Measurements from ENCODE around the gene PIGU.
"Not testable (repeated sequence)": the region's sequence is repeated elsewhere in the genome, so short reads cannot be mapped to it uniquely, and the experiment has no call there.

Gene PIGU

DNA sequence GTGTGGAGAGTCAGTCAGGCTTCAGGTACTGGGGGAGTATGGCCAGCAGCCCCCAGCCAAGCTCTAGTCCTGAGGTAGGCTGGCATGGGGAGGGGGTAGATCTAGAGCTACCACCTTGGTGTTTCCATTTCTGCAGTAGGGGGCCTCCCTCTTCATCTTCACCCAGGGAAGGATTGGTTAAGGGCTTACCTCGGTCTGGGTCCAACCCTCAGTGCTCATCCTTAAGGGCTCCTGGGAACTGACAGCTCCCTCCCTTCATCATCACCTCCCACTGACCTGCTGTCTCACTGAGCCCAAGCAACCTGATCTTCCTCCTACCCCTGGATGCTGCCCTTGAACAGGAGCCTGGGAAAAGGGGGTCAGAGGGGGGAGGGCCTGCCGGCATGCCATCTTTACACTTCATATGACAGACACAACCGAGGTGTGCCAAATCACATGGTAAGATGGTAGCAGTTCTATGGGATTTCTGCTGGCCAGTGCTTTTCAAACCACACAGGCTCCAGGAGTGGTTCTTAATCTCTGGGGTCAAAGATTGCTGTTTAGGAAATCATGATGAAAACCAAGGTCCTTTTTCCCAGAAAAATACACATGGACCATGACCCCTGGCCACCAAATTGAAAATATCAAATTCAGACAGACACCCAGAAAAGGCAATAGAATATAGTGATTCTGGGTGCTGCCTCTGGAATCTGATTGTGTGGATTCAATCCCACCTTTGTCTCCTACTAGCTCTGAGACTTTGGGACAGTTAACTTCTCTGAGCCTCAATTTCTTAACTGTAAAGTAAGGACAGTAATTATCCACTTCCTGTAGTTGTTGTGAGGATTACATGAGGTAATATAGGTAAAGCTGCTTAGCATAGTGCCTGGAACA, 30.3 kb upstream of the PIGU start:
- no peak for DNase-seq (ENCODE audit: low spot score)

DNA sequence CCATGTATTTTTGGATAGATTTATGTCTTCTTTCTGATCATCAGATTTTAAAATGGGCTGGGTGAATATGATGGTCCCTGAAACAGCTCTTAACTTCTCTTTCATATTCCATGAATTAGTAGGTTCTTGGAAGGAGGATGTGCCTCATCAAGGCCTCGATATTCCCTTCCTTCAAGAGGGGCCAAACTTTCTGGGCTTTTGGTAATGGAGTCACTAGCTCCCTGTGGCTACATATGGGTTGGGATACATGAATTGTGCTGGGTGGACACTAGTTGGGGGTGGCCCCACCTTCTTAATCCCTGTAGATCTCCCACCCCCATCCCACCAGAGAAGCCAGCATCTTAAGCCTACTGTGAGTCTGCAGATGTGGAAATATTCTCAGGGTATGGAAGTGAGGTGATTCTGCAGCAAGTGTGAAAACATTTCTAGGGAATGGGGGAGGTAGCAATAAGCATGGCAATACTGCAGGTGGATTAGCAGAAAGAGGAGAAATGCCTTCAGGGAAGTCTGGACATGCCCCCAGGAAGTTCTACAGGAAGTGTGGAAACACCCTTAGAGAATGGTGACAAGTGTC, 29.5 kb upstream of the PIGU start:
- DNase-seq (ENCODE audit: low spot score), result no peak

DNA sequence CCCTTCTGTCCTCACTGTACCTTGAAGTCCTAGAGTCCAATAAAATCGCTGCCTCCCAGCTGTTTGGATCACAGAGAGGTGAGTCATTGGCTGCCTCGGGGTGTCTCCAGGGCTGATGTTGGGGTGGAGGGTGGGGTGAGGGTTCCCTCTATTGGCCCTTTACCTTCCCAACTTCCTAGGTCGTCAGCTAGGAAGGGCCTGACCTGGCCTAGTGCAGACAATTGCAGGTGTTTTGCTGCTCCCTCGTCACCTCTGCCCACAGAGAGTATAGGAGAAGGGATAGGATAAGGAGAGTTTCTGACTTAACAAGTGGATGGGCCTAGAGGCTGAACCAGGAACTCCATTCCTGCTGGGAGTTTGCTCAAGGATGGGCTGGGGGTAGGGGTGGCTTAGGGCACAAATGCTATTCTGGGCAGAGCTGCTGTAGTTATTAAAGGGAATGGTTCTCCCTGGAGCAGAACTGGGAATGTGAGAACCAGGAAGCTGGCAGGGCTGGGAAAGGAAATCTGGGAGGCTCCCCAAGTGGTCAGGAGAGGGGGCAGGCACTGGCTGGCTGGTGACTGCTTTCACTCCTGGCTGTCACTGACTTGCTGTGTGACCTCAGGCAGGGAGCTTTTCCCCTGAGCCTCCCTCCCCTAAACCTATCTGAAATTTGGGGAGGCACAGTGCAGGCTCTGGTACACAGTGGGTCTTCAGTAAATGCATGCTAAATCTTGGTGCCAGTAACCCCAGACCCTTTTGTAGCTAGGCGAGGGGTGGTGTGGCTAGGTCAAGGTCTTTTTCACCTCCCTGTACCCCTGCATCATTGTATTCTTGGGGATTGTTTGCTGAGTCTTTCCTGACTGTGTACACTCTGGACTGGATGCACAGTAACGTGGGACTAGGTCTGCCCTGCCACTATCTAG, 28.8 kb upstream of the PIGU start:
- DNase-seq (ENCODE audit: low spot score), result peak; percentile 50

DNA sequence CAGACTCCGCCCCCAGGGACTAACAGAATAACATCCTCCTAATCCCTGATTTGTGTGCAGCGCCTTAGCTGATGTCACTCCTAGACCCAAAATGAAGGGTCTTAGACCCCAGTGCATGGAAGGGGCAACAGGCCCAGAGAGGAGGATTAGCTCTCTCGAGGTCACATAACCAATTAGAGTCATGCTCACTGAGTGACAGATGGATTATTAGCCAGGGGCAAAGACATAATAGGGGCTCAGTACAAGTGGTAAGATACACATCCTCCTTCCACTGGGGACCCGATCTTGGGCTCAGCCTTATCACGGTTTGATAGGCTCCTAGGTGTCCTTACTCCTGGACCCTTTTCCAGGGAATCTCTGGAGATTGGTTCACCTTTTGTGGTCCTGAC, 28.1 kb upstream of the PIGU start:
- no peak for DNase-seq (ENCODE audit: low spot score)

DNA sequence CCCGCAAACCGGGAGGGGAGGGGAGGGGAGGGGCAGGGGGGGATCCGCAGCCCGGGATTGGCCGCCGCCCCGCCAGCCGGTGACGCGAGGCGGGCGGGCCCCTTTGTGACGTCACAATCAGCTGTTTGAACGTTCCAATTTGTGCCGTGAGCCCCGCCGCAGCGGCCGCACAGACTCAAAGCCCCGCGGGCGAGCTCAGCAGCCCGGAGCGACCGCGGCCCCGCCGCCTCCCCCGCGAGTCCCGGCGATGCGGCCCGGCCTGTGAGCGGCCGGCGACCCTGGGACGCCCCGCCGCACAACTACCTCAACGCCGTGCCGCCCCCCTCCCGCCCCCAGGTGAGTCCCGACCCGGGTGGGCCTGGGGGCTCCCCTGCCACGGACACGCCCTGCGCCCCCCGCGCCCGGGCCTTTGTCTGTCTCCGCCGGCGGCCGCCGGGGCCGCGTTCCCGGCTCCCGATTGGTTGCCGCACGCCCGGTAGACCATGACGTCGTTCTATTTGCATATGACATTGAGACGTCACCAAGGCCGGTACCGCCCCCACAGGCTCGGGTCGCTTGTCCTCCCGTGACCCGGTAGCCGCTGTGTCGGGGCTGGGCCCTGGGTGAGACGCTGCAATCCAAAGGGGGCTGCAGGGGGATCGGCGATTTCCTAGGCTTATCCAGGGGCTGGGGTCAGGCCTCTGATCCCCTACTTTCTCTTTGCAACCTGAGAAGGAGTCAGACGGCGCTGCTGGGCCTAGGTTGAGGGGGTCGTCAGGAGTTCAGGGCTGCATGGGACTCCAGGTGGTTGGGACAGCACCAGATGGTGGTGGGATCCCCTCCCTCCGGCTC, 27.5 kb upstream of the PIGU start, which contains the start of gene TP53INP2:
Gene TP53INP2 (plus strand): TSS at position 168 of the 831 bp plus-strand sequence. CDS start 4,396 bp downstream, outside the sequence.
- DNase-seq (ENCODE audit: low spot score), result peak; percentile 93

DNA sequence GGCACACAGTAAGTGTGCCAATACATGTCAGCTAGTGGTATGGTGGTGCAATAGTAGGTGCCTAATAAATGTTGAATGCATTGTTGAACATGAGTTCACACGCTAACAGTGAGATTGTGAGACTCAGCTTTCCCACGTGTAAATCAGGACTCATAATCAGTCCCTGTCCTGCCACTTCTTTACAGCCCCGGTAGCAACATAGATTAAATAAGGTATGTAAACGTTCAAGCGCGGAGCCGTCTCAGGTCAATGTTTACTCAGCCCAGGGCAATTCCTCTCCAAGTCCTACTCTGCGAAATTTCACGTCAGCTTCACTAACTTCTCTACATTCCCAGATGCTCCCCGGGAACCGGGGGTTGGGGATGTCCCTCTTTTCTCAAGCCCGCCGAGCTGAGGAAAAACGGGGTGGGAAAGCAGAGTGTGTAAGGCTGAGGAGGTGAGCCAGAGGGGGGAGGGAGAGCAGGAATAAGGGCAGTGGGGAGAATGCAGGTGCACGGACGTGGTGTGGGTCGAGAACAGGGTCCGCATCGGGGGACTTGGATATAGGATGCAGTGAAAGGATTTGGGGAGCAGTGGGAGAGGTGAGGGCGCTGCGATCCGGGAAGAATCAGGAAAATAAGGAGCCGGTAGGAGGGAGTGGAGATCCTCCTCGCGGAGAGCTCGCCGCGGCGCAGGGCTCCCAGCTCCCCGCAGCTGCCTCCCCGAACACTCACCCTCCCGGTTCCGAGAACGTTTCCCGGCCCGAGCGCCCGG, 26.7 kb upstream of the PIGU start:
- no peak for DNase-seq (ENCODE audit: low spot score)

DNA sequence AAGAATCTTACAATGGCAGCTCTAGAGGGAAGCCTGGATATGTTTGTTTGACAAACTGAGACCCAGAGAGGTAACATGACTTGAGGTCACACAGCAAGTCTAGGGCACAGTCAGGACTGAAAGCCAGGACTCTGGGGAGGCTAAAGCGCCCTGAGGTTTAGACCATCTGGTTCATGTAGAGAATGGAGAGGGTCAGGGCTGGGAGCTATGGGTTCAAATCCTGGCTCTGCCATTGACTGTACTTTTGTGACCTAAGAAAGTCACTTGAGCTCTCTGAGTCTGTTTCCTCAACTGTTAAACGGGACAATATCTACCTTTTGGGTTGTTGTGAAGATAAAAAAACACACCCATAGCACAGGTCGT, 26.1 kb upstream of the PIGU start:
- no peak for DNase-seq (ENCODE audit: low spot score)

DNA sequence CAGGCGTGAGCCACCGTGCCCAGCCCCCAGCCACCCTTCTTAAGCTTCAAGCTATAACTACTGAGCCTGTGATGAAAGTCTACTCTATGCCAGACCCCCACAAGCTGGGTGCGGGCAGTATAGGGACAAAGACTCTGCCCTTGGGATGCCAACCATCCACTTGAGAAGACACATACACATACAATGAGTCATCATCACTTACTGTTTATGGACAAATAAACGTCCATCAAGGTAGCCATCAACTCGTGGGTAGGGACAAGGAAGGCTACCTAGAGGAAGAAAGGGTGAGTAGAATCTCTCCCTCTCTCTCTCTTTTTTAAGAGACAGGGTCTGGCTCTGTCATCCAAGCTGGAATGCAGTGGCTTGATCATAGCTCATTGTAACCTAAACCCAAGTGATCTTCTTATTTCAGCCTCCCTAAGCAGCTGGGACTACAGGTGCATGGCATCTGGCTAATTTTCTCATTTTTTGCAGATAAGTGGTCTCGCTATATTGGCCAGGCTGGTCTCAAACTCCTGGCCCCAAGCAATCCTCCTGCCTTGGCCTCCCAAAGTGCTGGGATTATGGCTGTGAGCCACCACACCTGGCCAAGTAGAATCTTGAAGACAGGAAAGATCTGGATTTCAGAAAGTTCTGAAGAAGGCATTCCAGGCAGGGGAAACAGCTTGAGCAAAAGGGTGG, 24.7 kb upstream of the PIGU start:
- no peak for DNase-seq (ENCODE audit: low spot score)

DNA sequence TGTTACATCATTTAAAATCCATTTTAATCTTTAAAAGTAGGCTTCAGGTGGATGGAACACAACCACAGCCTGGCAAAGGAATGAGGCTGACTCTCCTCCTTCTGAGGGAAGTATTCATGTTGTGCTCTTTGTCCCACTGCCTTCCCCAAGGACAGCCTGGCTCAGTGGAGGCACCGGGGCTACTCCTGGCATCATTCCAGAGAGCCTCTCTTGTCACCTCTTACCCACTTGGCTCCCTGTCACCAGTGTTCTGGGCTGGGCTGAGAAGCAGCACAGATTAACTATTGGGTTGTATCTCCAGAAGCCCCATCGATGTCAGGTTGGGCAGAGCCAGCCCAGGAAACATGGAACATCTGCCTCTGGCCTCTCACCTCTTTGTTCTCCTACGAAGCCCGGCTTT, 16.5 kb upstream of the PIGU start:
- no peak for DNase-seq (ENCODE audit: low spot score)

DNA sequence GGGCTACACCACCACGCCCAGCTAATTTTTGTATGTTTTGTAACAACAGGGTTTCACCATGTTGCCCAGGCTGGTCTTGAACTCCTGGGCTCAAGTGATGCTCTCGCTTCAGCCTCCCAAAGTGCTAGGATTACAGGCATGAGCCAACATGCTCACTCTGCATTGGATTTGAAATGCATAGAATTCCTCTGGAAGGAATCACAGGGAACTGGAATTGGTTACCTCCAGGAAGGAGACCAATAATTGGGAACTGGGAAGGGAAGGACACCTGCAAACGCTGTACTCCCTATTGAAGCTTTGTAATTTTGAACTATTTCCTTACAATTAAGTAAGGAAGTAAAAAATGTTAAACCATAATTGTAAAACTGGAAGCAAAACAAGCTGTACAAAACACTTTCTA, 14.9 kb upstream of the PIGU start:
- DNase-seq (ENCODE audit: low spot score), result no peak

DNA sequence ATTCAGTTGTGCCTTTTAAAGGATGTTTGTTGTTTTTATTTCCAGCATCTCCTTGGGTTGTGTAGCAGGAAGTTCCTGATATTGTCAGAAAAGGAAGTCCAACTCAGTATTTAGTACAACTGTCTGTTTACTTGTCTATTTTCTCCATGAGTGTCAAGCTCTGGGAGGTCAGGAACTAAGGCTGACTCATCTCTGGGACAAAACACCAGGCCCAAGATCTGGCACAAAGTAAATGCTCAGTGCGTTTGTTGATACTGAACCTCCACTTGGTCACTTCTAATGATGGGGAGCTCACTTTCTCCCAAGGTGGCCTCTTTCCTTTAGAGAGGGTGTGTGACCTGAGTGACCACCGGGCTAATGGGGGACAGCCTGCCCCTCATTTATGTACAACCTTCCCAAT, 12.6 kb upstream of the PIGU start:
- DNase-seq (ENCODE audit: low spot score), result no peak

DNA sequence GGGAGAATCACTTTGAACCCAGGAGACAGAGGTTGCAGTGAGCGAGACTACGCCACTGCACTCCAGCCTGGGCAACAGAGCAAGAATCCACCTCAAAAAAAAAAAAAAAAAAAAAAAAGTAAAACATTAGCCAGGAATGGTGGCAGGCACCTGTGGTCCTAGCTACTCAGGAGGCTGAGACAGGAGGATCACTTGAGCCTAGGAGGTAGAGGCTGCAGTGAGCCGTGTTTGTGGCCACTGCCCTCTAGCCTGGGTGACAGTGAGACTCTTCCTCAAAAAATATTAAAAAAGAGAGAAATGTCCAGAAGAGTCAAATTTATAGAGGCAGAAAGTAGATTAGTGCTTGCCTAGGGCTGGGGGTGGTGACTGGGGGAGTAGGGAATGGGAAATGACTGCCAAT, 6.8 kb upstream of the PIGU start:
- no peak for DNase-seq (ENCODE audit: low spot score)

DNA sequence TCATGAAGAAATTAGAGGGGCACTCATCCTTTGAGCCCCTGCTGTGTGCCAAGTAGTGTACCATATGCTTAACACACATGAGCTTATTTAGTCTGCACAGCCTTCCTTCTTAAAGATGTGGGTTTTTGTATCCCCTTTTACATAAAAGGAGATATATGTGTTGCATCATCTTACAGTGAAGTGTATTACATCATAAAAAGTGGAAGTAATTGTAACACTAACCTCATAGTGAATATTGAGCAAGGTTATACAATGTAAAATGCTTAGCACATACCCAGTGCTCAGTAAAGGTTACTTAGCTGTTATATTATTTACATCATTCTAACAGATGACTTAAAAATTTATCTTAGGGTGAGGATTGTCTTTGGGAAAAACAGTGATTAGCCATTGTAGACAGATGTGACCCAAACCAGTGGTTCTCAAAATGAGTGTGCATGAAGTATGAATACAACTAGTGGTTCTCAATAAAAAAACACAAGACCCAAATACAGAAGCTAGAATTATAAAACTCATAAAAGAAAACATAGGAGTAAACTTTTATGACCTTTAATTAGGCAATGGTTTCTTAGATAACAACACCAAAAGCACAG, 3.8 kb upstream of the PIGU start:
- no peak for DNase-seq (ENCODE audit: low spot score)

DNA sequence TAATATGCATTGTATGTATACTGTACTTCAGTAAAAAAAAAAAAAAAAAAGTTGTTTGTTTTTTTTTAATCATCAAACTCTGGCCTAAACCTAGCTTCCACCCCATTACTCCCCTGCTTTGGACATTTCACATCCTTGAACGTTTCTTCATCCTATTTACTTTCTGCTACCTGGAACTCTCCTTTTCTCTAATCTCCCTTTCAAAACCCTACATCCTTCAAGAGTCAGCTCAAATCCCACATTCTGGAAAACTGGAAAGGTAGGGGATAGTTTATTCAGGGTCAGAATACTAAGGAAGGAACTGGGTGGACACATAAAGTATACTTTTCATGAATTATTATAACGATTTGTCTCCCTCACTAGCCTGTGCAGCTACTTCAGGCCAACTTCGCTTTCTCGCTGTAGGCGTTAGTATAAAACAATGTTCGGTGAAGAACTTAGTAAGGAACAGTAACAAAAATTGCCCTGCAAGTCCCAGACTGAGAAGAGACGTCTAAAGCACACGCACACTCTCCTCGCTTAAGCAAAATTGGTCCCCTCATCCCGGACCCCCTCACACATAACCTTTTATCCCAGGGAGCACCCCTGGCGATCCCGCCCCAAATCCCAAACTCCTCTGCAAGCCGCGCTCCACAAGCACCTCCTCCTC, 775 bp downstream of the PIGU start:
- no peak for DNase-seq (ENCODE audit: low spot score)

DNA sequence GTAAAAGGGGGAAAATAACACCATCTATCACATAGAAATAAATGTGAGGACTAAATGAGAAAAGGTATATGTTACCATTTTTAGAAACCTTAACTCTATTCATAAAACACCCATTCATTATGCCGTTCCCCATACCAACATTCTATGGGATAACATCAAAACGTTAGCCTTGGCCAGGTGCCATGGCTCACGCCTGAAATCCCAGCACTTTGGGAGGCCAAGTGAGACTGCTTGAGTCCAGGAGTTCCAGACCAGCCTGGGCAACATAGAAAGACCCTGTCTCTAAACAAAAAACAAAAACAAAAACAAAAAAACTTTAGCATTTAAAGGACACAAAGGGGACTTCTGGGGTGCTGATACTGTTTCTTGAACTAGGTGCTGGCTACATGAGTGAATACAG, 1.3 kb downstream of the PIGU start:
- DNase-seq (ENCODE audit: low spot score), result no peak

DNA sequence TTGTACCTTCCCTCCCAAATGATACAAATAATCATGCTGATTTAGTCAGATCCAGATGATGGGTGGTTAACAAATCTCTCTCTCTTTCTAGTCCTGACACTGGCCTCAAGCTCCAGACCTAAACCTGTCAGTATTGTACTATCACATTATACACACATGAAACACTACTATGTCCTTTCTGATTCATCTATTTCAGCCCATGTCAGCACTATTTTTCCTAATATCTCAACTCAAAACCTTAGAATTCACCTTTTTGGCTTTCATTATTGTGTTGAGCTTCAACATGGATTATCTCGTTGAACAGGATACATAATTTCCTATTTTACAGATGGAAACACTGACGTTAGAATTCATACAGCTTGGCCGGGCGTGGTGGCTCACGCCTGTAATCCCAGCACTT, 3.5 kb downstream of the PIGU start:
- DNase-seq (ENCODE audit: low spot score), result no peak

DNA sequence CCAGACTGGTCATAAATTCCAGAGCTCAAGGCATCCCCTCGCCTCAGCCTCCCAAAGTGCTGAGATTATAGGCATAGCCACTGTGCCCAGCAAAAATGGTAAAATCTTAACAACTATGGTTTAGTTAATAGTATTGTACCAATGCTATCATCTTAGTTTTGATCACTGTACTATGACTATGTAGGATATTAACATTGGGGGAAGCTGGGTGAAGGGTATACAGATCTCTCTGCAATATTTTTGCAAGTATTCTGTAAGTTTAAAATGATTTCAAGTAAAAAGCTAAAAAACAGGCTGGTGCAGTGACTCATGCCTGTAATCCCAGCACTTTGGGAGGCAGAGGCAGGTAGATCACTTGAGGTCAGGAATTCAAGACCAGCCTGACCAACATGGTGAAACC, 7.8 kb downstream of the PIGU start:
- DNase-seq (ENCODE audit: low spot score), result no peak

DNA sequence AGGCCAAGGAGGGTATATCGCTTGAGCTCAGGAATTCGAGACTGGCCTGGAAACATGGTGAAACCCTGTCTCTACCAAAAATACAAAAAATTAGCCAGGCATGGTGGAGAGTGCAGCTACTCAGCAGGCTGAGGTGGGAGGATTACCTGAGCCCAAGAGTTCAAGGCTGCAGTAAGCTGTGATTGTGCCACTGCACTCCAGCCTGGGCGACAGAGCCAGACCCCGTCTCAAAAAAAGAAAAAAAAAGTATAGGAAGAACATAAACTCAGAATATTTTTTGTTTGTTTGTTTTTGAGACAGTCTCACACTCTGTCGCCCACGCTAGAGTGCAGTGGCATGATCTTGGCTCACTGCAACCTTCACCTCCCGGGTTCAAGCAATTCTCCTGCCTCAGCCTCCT, 12.1 kb downstream of the PIGU start:
- not testable (repeated sequence) for DNase-seq (ENCODE audit: low spot score)

DNA sequence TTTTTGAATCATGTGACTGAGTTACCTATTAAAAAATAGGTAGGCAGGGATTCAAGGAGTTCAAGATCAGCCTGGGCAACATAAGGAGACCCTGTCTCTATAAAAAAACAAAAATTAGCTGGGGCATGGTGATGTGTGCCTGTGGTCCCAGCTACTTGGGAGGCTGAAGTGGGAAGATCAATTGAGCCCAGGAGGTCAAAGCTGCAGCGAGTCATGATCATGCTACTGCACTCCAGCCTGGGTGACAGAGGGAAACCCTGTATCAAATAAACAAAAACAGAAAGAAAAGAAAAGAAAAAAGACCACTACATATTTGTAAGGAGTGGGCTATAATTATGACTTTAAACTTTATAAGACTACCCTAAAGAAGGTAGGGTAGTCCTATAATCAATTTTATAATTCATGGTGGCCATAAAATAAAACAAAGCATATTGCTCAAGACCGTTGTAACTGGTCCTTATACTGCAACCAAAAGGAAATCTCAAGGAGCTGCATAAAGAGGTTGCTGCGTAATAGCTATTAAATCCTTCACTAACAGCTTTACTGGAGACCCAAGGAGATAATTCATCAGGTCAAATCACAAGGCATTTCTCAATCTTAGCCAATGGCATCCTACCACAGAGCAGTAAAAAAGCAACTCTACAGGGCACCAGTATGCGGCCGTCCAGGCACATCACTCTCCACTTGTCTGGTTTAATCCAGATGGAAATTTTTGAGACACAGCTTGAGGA, 13.5 kb downstream of the PIGU start:
- DNase-seq (ENCODE audit: low spot score), result no peak
